Activated naive CD4-positive, alpha-beta T cell treated with anti-CD3 and anti-CD28 coated beads, Interleukin-2, amount 50 U/mL, for 24 hours (primary cell): ENCODE data around the gene SLC35G3.
"Not testable (repeated sequence)": the region's sequence is repeated elsewhere in the genome, so short reads cannot be mapped to it uniquely, and the experiment has no call there.

ENCODE experiments used
- H3K27ac Mint-ChIP-seq: one replicate; pipeline ENCODE4 v1.8.0; 2021; ENCODE audit warnings: mild to moderate bottlenecking, mixed read lengths
- H3K27me3 Mint-ChIP-seq: one replicate; pipeline ENCODE4 v1.8.0; 2021; ENCODE audit warnings: mixed read lengths
- H3K36me3 Mint-ChIP-seq: one replicate; pipeline ENCODE4 v1.8.0; 2021; ENCODE audit warnings: mixed read lengths
- H3K4me1 Mint-ChIP-seq: one replicate; pipeline ENCODE4 v1.8.0; 2021; ENCODE audit warnings: mixed read lengths
- H3K4me3 Mint-ChIP-seq: one replicate; pipeline ENCODE4 v1.8.0; 2021; ENCODE audit warnings: mild to moderate bottlenecking, mixed read lengths
- H3K9me3 Mint-ChIP-seq: one replicate; pipeline ENCODE4 v1.8.0; 2021; ENCODE audit warnings: mixed read lengths

SLC35G3 gene

GRCh38 chr17:35194001-35194400 lies at the start of gene SLC35G3:
TSS of gene SLC35G3 (minus strand) at chr17:35194393. CDS start at chr17:35194307, 86 bp downstream.
- peak within 1 kb of the TSS; percentile 65 for H3K4me3 Mint-ChIP-seq
- not testable (repeated sequence) for H3K27me3 Mint-ChIP-seq, H3K36me3 Mint-ChIP-seq, H3K9me3 Mint-ChIP-seq
- H3K4me1 Mint-ChIP-seq: peaks cover 51% of the 10 kb centered on the region
- peak within 1 kb of the TSS; percentile 76 for H3K27ac Mint-ChIP-seq

DNA sequence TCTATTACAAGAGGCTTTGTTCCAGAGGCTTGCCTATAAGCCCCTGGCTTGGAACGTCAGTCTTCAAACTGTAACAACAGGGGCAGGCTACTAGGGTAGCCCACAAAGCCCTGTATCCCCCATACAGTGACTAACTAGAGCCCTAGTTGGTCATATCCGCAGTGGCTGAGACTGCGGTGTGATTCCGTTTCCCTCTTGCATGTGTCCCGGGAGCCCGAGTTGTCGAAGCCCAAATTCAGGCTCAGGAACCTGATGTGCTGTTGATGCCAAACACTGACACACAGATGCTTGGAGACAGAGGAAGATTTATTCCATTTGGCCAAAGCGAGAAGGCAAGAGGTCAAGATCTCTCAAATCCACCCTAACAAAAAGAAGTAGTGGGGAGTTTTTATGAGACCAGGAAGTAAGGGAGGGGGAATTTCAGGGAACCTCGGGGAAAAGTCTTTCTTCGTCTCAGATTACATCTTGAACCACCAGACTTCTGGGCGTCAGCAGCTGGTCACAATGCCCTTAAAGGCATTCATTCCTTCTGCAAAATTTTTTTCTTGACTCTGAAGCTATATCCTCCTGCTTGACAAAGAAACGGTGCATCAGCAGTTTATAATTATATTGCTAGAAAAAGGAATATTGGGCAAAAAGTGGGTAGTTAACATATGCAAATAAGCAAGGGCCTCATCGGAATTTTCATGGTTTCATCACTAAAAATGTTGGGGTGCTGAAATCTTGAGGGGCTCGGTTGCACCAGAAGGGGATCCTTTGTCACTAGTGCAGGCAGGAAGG lies 49.6 kb upstream of the SLC35G3 start:
- Mint-ChIP-seq H3K36me3 (peaks cover 17% of the 10 kb centered on the region), H3K9me3 (no peaks in the 10 kb centered on the region), H3K27ac (peak overlapping the region; percentile 99), H3K4me1 (peaks cover 74% of the 10 kb centered on the region), H3K27me3 (no peaks in the 10 kb centered on the region), H3K4me3 (peak overlapping the region; percentile 97)

- no peaks in the 10 kb centered on the region for H3K9me3 Mint-ChIP-seq
- H3K36me3 Mint-ChIP-seq: peaks cover 10% of the 10 kb centered on the region
- H3K27ac Mint-ChIP-seq: peak within 1 kb of the TSS; percentile 99
- H3K4me1 Mint-ChIP-seq: peaks cover 74% of the 10 kb centered on the region
- H3K27me3 Mint-ChIP-seq: no peaks in the 10 kb centered on the region
- H3K4me3 Mint-ChIP-seq: peak within 1 kb of the TSS; percentile 97
Measured at GRCh38 chr17:35242805-35243560, 48.8 kb upstream of the SLC35G3 start, which contains the start of gene SLFN5. TSS of gene SLFN5 (plus strand) at chr17:35243072. CDS start at chr17:35258691, 15,619 bp downstream.

DNA sequence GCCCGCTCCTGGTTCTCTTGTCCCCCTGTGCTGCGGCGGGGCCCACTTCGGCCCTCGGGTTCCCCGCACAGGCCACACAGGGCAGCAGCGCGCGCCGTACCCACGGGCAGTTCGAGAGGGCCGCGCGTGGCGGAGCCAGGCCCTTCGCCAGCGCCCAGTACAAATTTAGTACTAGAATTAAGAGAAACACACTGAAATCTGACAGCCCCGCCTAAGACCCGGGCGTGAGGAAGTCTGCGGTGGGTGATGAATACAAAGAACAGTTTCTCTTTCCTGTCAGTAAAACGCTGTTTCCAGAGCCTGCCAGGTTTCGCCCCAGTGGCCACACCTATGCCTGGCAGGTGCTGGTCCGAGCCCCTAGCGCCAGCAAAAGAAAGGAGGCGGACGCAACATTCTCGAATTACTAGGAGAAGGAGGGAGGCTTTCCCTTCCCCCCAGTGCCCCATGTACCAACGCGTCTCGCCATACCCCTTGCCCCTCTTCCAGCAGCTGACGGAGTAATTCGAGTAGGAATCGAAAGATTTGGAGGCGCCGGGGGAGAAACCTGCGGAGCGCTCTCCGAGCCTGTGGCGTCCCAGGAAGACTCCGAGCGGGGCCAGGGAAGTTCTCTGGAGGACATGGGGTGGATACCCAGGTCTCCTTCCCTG lies 48.1 kb upstream of the SLC35G3 start:
- no peaks in the 10 kb centered on the region for H3K9me3 Mint-ChIP-seq
- peaks cover 74% of the 10 kb centered on the region for H3K4me1 Mint-ChIP-seq
- H3K36me3 Mint-ChIP-seq: peaks cover 3% of the 10 kb centered on the region
- peak overlapping the region; percentile 97 for H3K4me3 Mint-ChIP-seq
- H3K27me3 Mint-ChIP-seq: no peaks in the 10 kb centered on the region
- peak overlapping the region; percentile 99 for H3K27ac Mint-ChIP-seq

GRCh38 chr17:35241520-35241919 lies 47.3 kb upstream of the SLC35G3 start:
- peaks cover 76% of the 10 kb centered on the region for H3K4me1 Mint-ChIP-seq
- H3K9me3 Mint-ChIP-seq: no peaks in the 10 kb centered on the region
- H3K27me3 Mint-ChIP-seq: no peaks in the 10 kb centered on the region
- H3K27ac Mint-ChIP-seq: peak overlapping the region; percentile 99
- H3K4me3 Mint-ChIP-seq: peak overlapping the region; percentile 97
- H3K36me3 Mint-ChIP-seq: no peaks in the 10 kb centered on the region

- Mint-ChIP-seq H3K36me3 (no peaks in the 10 kb centered on the region), H3K27ac (peak overlapping the region; percentile 99), H3K27me3 (no peaks in the 10 kb centered on the region), H3K4me1 (peaks cover 77% of the 10 kb centered on the region), H3K9me3 (no peaks in the 10 kb centered on the region), H3K4me3 (peak overlapping the region; percentile 97)
Measured at GRCh38 chr17:35240861-35241260, 46.7 kb upstream of the SLC35G3 start.

DNA sequence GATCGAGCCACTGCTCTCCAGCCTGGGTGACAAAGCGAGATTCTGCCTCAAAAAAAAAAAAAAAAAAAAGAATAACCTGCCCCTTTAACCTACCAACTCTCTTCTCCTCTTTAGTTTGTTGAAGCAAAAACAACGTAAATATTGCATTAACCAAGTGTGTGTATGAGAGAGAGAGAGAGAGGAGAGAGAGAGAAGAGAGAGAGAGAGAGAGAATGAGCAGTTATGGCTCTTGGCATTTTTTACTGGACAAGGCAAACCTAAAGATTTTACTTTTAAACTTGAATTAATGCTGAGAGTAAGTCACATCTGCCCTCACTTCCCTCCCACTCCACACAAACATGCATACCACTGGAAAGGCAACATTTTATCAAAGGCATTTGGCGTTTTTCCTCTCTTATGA lies 45.6 kb upstream of the SLC35G3 start:
- Mint-ChIP-seq H3K9me3 (no peaks in the 10 kb centered on the region), H3K4me3 (peak overlapping the region; percentile 97), H3K27ac (peak overlapping the region; percentile 96), H3K27me3 (no peaks in the 10 kb centered on the region), H3K36me3 (no peaks in the 10 kb centered on the region), H3K4me1 (peaks cover 77% of the 10 kb centered on the region)

DNA sequence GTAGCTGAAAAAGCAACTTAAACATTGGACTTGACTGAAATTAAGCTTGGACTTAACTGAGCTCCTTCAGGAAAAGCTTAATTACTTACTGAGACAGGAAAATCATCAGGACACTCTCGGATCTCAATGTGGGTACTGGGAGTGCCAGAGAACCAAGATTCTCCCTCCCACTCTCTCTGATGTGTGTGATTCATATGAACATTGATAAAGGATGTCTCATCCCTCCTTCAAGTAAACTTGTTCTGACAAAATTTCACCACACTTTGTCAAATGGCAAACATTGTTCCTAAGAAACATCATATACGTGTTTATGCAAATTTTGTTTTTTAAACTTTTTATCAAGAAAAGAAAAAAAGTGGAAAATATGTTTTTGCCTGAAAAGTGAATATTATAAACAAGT lies 44.6 kb upstream of the SLC35G3 start:
- Mint-ChIP-seq H3K27me3 (no peaks in the 10 kb centered on the region), H3K36me3 (no peaks in the 10 kb centered on the region), H3K27ac (peak overlapping the region; percentile 88), H3K4me1 (peaks cover 75% of the 10 kb centered on the region), H3K9me3 (no peaks in the 10 kb centered on the region), H3K4me3 (peak overlapping the region; percentile 97)

DNA sequence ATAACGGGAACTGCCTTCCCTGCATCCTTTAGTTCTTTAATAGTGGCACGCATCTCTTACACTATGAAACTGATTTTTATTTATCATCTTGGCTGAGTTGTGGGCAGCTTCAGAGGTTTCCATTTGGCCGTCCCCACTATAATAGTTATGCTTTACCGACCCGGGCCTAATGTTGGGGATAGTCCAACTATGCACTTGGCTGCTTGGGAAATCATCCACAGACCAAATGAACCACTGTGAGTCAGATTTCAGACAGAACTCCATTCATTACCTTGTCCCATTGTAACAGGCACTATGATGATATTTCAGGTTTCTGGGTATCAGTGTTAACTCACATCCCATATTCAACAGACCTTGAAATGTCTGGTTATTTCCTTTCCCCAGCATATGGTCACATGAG lies 42.6 kb upstream of the SLC35G3 start:
- Mint-ChIP-seq H3K27me3 (no peaks in the 10 kb centered on the region), H3K27ac (peak overlapping the region; percentile 91), H3K4me3 (no peak overlapping the region), H3K36me3 (no peaks in the 10 kb centered on the region), H3K9me3 (no peaks in the 10 kb centered on the region), H3K4me1 (peaks cover 89% of the 10 kb centered on the region)

- Mint-ChIP-seq H3K4me3 (no peak overlapping the region), H3K4me1 (peaks cover 89% of the 10 kb centered on the region), H3K36me3 (peaks cover 3% of the 10 kb centered on the region), H3K27me3 (no peaks in the 10 kb centered on the region), H3K27ac (peak overlapping the region; percentile 91), H3K9me3 (no peaks in the 10 kb centered on the region)
Measured at GRCh38 chr17:35235917-35236316, 41.7 kb upstream of the SLC35G3 start.

DNA sequence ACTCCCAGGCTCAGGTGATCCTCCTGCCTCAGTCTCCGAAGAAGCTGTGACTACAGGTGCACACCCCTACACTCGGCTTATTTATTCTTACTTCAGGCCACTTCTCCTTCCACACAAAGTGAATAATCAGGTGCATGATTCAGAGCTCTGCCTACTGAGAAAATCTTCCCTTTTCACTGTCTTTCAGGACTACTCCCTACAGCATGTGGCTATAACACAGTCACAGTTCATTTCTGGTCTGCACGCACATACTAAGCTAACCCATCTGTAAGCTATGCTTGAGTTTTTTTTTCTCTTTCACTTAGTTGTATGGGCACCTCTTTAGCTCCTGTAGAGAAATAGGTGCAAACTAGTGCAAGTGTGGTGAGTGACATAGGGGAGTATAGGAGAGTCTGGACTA lies 41.1 kb upstream of the SLC35G3 start:
- peaks cover 5% of the 10 kb centered on the region for H3K36me3 Mint-ChIP-seq
- H3K27ac Mint-ChIP-seq: peak overlapping the region; percentile 92
- H3K4me3 Mint-ChIP-seq: peak overlapping the region; percentile 60
- peaks cover 92% of the 10 kb centered on the region for H3K4me1 Mint-ChIP-seq
- no peaks in the 10 kb centered on the region for H3K9me3 Mint-ChIP-seq
- no peaks in the 10 kb centered on the region for H3K27me3 Mint-ChIP-seq

GRCh38 chr17:35234315-35234714 lies 40.1 kb upstream of the SLC35G3 start:
- Mint-ChIP-seq H3K27ac (peak overlapping the region; percentile 92), H3K4me1 (peaks cover 94% of the 10 kb centered on the region)
- not testable (repeated sequence) for H3K36me3 Mint-ChIP-seq, H3K4me3 Mint-ChIP-seq, H3K9me3 Mint-ChIP-seq, H3K27me3 Mint-ChIP-seq

GRCh38 chr17:35229638-35230037 lies 35.4 kb upstream of the SLC35G3 start:
- Mint-ChIP-seq H3K4me3 (no peak overlapping the region), H3K4me1 (peaks cover 81% of the 10 kb centered on the region), H3K36me3 (peaks cover 8% of the 10 kb centered on the region), H3K27ac (peak overlapping the region; percentile 4), H3K27me3 (no peaks in the 10 kb centered on the region), H3K9me3 (no peaks in the 10 kb centered on the region)

DNA sequence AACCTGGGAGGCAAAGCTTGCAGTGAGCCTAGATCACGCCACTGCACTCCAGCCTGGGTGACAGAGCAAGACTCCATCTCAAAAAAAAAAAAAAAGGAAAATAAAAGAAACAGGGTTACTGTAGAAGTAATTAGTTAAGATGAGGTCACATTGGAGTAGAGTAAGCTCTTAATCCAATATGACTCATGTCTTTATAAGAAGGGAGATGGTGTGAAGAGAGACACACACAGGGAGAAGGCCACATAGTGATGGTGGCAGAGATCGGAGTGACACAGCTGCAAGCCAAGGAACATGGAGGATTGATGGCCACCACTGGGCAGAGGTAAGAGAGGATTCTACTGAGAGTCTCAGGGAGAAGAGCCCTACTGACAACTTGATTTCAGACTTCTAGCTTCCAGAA lies 33.4 kb upstream of the SLC35G3 start:
- H3K27me3 Mint-ChIP-seq: no peaks in the 10 kb centered on the region
- peaks cover 73% of the 10 kb centered on the region for H3K4me1 Mint-ChIP-seq
- no peak overlapping the region for H3K4me3 Mint-ChIP-seq
- no peaks in the 10 kb centered on the region for H3K9me3 Mint-ChIP-seq
- H3K36me3 Mint-ChIP-seq: peaks cover 16% of the 10 kb centered on the region
- peak overlapping the region; percentile 53 for H3K27ac Mint-ChIP-seq

DNA sequence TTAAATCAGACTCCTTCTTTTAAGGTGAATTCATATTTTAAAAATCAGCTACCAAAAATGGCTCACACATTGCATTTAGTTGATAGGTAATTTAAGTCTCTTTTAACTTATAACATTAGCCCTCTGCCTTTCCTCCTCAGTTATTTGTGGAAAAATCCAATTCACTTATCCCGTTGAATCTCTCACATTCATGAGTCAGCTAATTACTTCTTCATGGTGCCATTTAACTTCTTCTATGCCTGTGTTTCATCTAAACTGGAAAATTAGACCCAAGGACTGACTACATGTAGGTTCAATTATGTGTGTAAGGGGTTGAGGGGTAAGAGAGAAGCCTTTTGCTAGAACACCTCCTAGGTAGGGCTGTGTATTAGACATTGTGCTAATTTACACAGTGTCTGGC lies 30.2 kb upstream of the SLC35G3 start:
- H3K27me3 Mint-ChIP-seq: no peaks in the 10 kb centered on the region
- no peaks in the 10 kb centered on the region for H3K9me3 Mint-ChIP-seq
- H3K36me3 Mint-ChIP-seq: peaks cover 11% of the 10 kb centered on the region
- H3K4me1 Mint-ChIP-seq: peaks cover 65% of the 10 kb centered on the region
- H3K27ac Mint-ChIP-seq: no peak overlapping the region
- H3K4me3 Mint-ChIP-seq: no peak overlapping the region

DNA sequence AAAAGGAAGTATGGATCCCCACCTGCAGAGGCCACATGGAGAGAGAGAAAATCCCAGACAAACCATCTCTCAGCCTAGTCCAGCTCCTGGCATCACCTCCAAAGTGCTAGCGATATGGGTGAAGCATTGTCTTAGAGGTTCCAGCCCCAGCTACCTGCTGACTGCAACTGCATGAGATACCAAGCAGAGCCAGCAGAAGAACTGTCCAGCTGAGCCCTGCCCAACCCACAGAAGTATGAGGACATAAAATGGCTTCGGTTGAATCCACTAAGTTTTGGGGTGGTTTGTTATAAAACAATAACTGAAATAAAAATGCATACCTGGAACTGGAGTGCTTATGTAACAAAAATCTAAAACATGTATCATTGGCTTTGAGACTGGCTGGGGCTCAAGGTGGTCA lies 28.3 kb upstream of the SLC35G3 start:
- H3K27ac Mint-ChIP-seq: no peak overlapping the region
- H3K4me1 Mint-ChIP-seq: peaks cover 64% of the 10 kb centered on the region
- no peak overlapping the region for H3K4me3 Mint-ChIP-seq
- peaks cover 12% of the 10 kb centered on the region for H3K36me3 Mint-ChIP-seq
- H3K27me3 Mint-ChIP-seq: no peaks in the 10 kb centered on the region
- no peaks in the 10 kb centered on the region for H3K9me3 Mint-ChIP-seq
